Activated B cell treated with CpG ODN at 0.5 μM for 24 hours (primary cell): ENCODE results near the gene AGTRAP. TPM values are rescaled to one million over a fixed set of nuclear protein-coding genes. Genes with fewer than 3 reads are reported as not detected.

Source experiments
- ATAC-seq: fragments of 200-7000 bp; cut with Tn5 transposase; one replicate; pipeline ENCODE4 v1.10.0; 2021; ENCODE audit warnings: low read depth, mild to moderate bottlenecking, moderate library complexity
- CTCF ChIA-PET: fragments of 350-600 bp; sonication (Branson Sonifier 250); formaldehyde crosslinking; loops from one replicate; lab custom pipeline; 2021; ENCODE audit warnings: antibody characterized with exemption; lab: Charles Lee
- POLR2A ChIA-PET: fragments of 350-600 bp; sonication (Branson Sonifier 250); formaldehyde crosslinking; loops from one replicate; lab custom pipeline; 2021; ENCODE audit warnings: antibody characterized with exemption; lab: Charles Lee
- DNase-seq: peaks from one replicate; pipeline ENCODE4 v3.0.0; 2022
- H3K27ac Mint-ChIP-seq: one replicate; pipeline ENCODE4 v1.8.0; 2020; ENCODE audit warnings: mixed read lengths
- H3K27me3 Mint-ChIP-seq: one replicate; pipeline ENCODE4 v1.8.0; 2021; ENCODE audit warnings: mixed read lengths
- H3K36me3 Mint-ChIP-seq: one replicate; pipeline ENCODE4 v1.8.0; 2021; ENCODE audit warnings: low read depth, mixed read lengths
- H3K4me1 Mint-ChIP-seq: one replicate; pipeline ENCODE4 v1.8.0; 2021; ENCODE audit warnings: mixed read lengths
- H3K4me3 Mint-ChIP-seq: one replicate; pipeline ENCODE4 v1.8.0; 2020; ENCODE audit warnings: mild to moderate bottlenecking, mixed read lengths
- H3K9me3 Mint-ChIP-seq: one replicate; pipeline ENCODE4 v1.8.0; 2020; ENCODE audit warnings: mixed read lengths
- intact Hi-C: fragments of 100-400 bp; cut with micrococcal nuclease; formaldehyde crosslinking; loops from one replicate; pipeline ENCODE4 v1.15.1; 2024
- total RNA-seq: library from RNA; stranded (reverse); gene quantifications from 2 replicates; pipeline ENCODE4 v1.2.3, GENCODE V29; 2022
- TF ChIP-seq, protein P1 (sequence below): fragments of 200-600 bp; IDR thresholded peaks from one replicate; pipeline ENCODE4 v1.8.0; 2022; ENCODE audit warnings: antibody characterized with exemption, mild to moderate bottlenecking

Gene AGTRAP
- total RNA-seq, 1 donor from 2014 or later: 13.9 TPM

- Mint-ChIP-seq H3K27ac (no peak overlapping the region), H3K4me3 (no peak overlapping the region), H3K9me3 (no peaks in the 10 kb centered on the region), H3K4me1 (peaks cover 43% of the 10 kb centered on the region), H3K36me3 (no peaks in the 10 kb centered on the region), H3K27me3 (no peaks in the 10 kb centered on the region)
- intact Hi-C loops: no loop called here
- TF ChIP-seq, protein P1, sequence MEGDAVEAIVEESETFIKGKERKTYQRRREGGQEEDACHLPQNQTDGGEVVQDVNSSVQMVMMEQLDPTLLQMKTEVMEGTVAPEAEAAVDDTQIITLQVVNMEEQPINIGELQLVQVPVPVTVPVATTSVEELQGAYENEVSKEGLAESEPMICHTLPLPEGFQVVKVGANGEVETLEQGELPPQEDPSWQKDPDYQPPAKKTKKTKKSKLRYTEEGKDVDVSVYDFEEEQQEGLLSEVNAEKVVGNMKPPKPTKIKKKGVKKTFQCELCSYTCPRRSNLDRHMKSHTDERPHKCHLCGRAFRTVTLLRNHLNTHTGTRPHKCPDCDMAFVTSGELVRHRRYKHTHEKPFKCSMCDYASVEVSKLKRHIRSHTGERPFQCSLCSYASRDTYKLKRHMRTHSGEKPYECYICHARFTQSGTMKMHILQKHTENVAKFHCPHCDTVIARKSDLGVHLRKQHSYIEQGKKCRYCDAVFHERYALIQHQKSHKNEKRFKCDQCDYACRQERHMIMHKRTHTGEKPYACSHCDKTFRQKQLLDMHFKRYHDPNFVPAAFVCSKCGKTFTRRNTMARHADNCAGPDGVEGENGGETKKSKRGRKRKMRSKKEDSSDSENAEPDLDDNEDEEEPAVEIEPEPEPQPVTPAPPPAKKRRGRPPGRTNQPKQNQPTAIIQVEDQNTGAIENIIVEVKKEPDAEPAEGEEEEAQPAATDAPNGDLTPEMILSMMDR: no peak
- POLR2A ChIA-PET: interaction anchor here (1.1 to 4.6 kb wide), 2 partner anchors 9 to 180 kb away, joined by 4 to 40 read pairs; no protein-coding TSS in a partner anchor
- ATAC-seq (no peak), DNase-seq (no peak)
- CTCF ChIA-PET: interaction anchor here (3.0 kb wide), 1 partner anchor 9 kb away, joined by 15 read pairs; no protein-coding TSS in a partner anchor
These were observed 7.7 kb upstream of the AGTRAP start for GRCh38 chr1:11728126-11728806.

DNA sequence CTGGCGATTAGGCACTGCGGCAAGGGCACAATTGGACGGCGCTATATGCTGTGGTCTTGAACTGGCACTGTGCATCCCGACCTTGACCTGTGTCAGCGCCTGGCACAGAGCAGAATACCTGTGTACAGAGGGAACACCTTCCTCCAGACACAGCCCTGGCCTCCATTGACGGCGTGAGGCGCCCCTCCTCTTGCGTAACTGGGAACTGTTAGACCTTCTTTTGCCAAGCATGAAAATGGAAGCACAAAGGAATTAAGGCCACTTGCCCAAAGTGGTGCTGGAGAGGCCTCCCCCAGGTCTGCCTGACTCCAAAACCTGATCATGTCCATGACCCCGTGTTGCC, 6.8 kb upstream of the AGTRAP start:
- POLR2A ChIA-PET: interaction anchor here (1.1 to 4.6 kb wide), 2 partner anchors 10 to 179 kb away, joined by 4 to 40 read pairs; no protein-coding TSS in a partner anchor
- no peak for DNase-seq

DNA sequence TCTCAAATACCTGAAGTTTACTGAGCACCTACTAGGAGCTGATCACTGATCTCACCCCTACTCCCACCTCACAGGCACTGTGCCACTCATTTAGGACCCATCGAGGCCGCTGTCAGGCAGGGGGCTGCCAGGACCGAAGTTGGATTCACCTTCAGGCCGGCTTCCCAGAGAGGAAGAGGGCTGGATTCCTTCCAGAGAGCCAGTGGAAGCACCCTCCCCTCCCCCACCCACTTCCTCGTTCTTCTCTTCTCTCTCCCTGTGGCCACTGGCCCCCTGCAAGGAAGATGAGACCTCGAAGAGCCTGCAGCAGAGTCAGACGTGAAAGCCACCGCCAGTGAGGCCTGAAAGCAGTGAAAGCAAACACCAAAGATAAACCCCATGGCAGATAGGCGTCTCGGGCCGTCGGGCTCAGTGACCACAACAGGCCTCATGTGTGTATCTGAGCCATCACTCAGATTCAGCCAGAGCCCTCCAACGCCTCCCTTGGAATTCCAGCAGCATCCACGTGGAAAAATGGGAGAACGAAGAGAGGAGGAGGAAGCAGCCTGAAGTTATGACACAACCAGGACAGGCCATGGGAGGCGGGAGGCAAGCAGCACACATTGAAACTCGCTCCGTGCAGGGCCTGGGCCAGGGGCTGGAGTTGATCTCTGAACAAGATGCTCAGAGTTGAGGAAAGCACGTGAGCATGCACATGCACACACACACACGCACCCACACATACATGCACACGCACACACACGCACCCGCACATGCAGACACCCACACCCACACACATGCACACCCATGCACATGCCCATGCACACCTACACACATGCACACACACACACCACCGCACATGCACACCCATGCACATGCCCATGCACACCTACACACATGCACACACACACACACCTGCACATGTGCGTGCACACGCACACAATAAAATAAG, 6.2 kb upstream of the AGTRAP start:
- H3K4me1 Mint-ChIP-seq: peaks cover 41% of the 10 kb centered on the region
- H3K36me3 Mint-ChIP-seq: no peaks in the 10 kb centered on the region
- ATAC-seq (peak; percentile 20), DNase-seq (no peak)
- no peaks in the 10 kb centered on the region for H3K27me3 Mint-ChIP-seq
- H3K9me3 Mint-ChIP-seq: no peaks in the 10 kb centered on the region
- peak overlapping the region; percentile 93 for H3K27ac Mint-ChIP-seq
- ChIA-PET CTCF (interaction anchor here (0.9 to 3.0 kb wide), 2 partner anchors 10 to 79 kb away, joined by 5 to 15 read pairs; no protein-coding TSS in a partner anchor), POLR2A (interaction anchor here (0.5 to 4.6 kb wide), 8 partner anchors 10 to 630 kb away, joined by 3 to 40 read pairs (median 6); partner anchors contain the start of genes EXOSC10 and FBXO6)
- peak overlapping the region; percentile 83 for H3K4me3 Mint-ChIP-seq
- intact Hi-C loops: loop anchor here (1.0 kb wide), 1 partner anchor 10 kb away; no protein-coding TSS in a partner anchor
- TF ChIP-seq, protein P1: no peak

More for the DNA sequence above, 6.8 kb upstream of the AGTRAP start:
- no peak overlapping the region for H3K4me3 Mint-ChIP-seq
- CTCF ChIA-PET: interaction anchor here (3.0 kb wide), 1 partner anchor 10 kb away, joined by 15 read pairs; no protein-coding TSS in a partner anchor
- H3K27me3 Mint-ChIP-seq: no peaks in the 10 kb centered on the region
- no peak for ATAC-seq
- no peaks in the 10 kb centered on the region for H3K36me3 Mint-ChIP-seq
- H3K27ac Mint-ChIP-seq: no peak overlapping the region
- H3K4me1 Mint-ChIP-seq: peaks cover 43% of the 10 kb centered on the region
- intact Hi-C loops: no loop called here
- TF ChIP-seq, protein P1: no peak
- H3K9me3 Mint-ChIP-seq: no peaks in the 10 kb centered on the region

DNA sequence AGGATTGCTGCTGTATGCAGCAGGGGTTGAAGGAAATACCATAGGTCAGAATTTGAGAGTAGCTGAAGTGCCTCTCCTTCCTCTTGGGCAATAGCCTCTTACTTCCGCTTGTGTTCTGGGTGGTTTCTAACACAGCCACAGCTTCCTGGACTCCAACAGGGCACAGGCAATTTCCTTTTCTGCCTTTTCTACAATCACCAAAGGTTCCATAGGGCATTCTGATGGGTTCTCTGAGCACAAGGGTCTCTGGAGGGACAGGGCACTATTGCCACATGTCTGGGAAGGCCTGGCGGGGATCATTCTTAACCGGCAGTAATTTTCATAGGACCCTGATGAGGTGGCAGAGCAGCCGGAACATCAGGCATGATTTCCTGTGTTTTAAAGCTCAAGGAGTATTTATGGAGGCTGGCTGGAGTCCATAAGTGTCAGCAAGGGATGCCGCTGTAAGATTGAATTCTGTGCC, 5.5 kb upstream of the AGTRAP start:
- TF ChIP-seq, protein P1: no peak
- POLR2A ChIA-PET: interaction anchor here (0.5 to 4.6 kb wide), 9 partner anchors 11 to 631 kb away, joined by 3 to 40 read pairs (median 6); partner anchors contain the start of genes EXOSC10 and FBXO6
- Mint-ChIP-seq H3K9me3 (no peaks in the 10 kb centered on the region), H3K27ac (peak overlapping the region; percentile 93), H3K36me3 (no peaks in the 10 kb centered on the region), H3K27me3 (no peaks in the 10 kb centered on the region), H3K4me3 (peak overlapping the region; percentile 83), H3K4me1 (peaks cover 40% of the 10 kb centered on the region)
- ATAC-seq (peak; percentile 93), DNase-seq (peak; percentile 21)
- intact Hi-C loops: loop anchor here (1.0 kb wide), 1 partner anchor 11 kb away; no protein-coding TSS in a partner anchor
- CTCF ChIA-PET: interaction anchor here (0.9 to 3.0 kb wide), 2 partner anchors 11 to 80 kb away, joined by 5 to 15 read pairs; no protein-coding TSS in a partner anchor
